C4-2B (cell line): Measurements from ENCODE around the gene C14orf132.

Experiments used
- ZFX ChIP-seq: fragments of 450-650 bp; IDR thresholded peaks from 2 replicates; pipeline ENCODE4 v1.6.1; 2017
- TF ChIP-seq, protein P1 (sequence below): fragments of 450-650 bp; conservative IDR thresholded peaks from 2 replicates; pipeline ENCODE4 v1.5.1; 2017; ENCODE audit warnings: mild to moderate bottlenecking

DNA sequence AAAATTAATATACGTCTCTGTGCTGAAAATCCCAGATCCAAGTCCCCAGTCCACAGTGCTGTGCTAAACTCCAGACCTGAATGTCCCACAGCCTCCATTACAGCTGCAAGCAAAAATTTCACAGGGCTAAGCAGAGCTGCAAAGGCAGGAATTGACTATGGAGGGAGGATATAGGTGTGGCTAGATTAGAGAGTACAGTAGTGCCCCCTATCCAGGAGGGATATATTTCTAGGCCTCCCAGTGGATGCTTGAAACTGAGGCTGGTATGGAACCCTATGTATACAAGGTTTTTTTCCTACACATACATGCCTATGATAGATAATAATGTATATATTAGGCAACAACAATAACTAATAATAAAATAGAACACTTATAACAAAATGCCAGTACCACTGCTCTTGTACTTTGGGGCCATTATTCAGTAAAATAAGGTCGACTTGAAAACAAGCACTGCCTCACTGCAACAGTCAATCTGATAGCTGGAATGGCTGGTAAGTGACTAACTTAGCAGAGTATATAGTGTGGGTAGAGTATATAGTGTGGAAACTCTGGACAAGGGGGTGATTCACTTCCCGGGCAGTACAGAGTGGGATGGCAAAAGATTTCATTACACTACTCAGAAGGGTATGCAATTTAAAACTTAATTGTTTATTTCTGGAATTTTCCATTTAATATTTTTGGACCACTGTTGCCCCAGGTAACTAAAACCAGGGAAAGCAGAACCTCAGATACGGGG is 82.7 kb downstream of the C14orf132 start:
- TF ChIP-seq, protein P1, sequence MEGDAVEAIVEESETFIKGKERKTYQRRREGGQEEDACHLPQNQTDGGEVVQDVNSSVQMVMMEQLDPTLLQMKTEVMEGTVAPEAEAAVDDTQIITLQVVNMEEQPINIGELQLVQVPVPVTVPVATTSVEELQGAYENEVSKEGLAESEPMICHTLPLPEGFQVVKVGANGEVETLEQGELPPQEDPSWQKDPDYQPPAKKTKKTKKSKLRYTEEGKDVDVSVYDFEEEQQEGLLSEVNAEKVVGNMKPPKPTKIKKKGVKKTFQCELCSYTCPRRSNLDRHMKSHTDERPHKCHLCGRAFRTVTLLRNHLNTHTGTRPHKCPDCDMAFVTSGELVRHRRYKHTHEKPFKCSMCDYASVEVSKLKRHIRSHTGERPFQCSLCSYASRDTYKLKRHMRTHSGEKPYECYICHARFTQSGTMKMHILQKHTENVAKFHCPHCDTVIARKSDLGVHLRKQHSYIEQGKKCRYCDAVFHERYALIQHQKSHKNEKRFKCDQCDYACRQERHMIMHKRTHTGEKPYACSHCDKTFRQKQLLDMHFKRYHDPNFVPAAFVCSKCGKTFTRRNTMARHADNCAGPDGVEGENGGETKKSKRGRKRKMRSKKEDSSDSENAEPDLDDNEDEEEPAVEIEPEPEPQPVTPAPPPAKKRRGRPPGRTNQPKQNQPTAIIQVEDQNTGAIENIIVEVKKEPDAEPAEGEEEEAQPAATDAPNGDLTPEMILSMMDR = no peak
- no peak for TF ChIP-seq ZFX
